Epithelial cell of proximal tubule (primary cell): ENCODE measurements around the gene PHF21A. TPM values are rescaled to one million over a fixed set of nuclear protein-coding genes. Genes with fewer than 3 reads are reported as not detected.

ENCODE experiments used
- DNase-seq: peaks from one replicate; pipeline ENCODE4 v3.0.0-alpha.2; 2011; ENCODE audit warnings: low read depth
- H3K4me3 ChIP-seq: 2 replicates; pipeline ENCODE4 v1.5.1; 2011; ENCODE audit warnings: low read depth, mild to moderate bottlenecking, low read length
- CTCF ChIP-seq: conservative IDR thresholded peaks from 2 replicates; pipeline ENCODE4 v1.5.1; 2012; ENCODE audit warnings: low read depth, mild to moderate bottlenecking, low read length
- total RNA-seq: library from RNA; depleted of rRNA; stranded (reverse); fragments of >200 nt; gene quantifications from 2 replicates; pipeline ENCODE4 v1.2.3, GENCODE V29; 2015

PHF21A gene
- total RNA-seq, 1 donor from 2014 or later, result 5.8 TPM

- TF ChIP-seq CTCF, result no peak
- H3K4me3 ChIP-seq, result no peak overlapping the region
- DNase-seq, result no peak
Observed at GRCh38 chr11:46044601-46045000, 76.7 kb downstream of the PHF21A start.

GRCh38 chr11:46039990-46040389 is 81.3 kb downstream of the PHF21A start:
- no peak for DNase-seq
- TF ChIP-seq CTCF, result no peak
- H3K4me3 ChIP-seq, result no peak overlapping the region

- no peak overlapping the region for H3K4me3 ChIP-seq
- TF ChIP-seq CTCF, result no peak
- DNase-seq, result no peak
Observed at GRCh38 chr11:46038529-46038928, 82.7 kb downstream of the PHF21A start.

- TF ChIP-seq CTCF, result no peak
- no peak for DNase-seq
Observed at GRCh38 chr11:46036969-46037368, 84.3 kb downstream of the PHF21A start.

GRCh38 chr11:46036009-46036408 is 85.2 kb downstream of the PHF21A start:
- TF ChIP-seq CTCF, result no peak
- H3K4me3 ChIP-seq, result no peak overlapping the region
- DNase-seq, result no peak

More at GRCh38 chr11:46036969-46037368, 84.3 kb downstream of the PHF21A start:
- no peak overlapping the region for H3K4me3 ChIP-seq

GRCh38 chr11:46034041-46034440 is 87.2 kb downstream of the PHF21A start:
- DNase-seq, result no peak
- H3K4me3 ChIP-seq, result no peak overlapping the region
- no peak for TF ChIP-seq CTCF

GRCh38 chr11:46026606-46027293 is 94.5 kb downstream of the PHF21A start:
- no peak for DNase-seq
- TF ChIP-seq CTCF, result no peak
- no peak overlapping the region for H3K4me3 ChIP-seq
